GM19238 (cell line): ENCODE data around the gene BAIAP3.

Experiments used
- DNase-seq: peaks from one replicate; pipeline ENCODE4 v3.0.0; 2011; ENCODE audit warnings: low spot score; ENCODE audit not compliant: insufficient read length

The BAIAP3 gene

DNA sequence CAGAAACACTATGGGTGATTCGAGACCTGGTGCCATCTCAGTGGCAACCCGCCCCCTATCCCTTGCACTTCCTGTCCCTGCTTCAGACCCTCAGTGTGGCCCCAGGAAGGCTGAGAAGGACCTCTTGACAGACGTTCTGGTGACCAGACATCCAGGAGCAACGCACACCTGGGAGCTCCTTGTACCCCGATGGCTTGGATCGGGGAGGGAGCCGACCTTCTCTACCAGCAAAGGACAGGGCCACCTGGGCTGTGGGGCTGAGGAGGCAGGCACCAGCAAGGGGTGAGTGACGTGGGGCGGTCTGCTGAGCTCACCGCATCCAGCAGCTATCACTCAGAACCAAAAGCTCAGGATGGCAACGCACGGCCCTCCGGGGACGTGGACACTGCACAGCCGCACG, 53.9 kb downstream of the BAIAP3 start:
- no peak for DNase-seq

DNA sequence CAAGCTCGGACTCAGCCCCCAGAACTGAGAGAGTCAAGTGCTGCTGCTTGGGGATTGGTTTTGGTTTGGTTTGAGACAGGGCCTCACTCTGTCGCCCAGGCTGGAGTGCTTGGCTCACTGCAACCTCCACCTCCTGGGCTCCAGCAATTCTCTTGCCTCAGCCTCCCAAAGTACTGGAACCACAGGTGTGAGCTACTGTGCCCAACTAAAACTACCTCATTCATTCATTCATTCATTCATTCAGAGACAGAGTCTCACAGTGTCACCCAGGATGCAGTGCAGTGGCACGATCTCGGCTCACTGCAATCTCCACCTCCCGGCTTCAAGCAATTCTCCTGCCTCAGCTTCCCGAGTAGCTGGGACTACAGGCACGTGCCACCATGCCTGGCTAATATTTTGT, 56.3 kb downstream of the BAIAP3 start:
- no peak for DNase-seq

DNA sequence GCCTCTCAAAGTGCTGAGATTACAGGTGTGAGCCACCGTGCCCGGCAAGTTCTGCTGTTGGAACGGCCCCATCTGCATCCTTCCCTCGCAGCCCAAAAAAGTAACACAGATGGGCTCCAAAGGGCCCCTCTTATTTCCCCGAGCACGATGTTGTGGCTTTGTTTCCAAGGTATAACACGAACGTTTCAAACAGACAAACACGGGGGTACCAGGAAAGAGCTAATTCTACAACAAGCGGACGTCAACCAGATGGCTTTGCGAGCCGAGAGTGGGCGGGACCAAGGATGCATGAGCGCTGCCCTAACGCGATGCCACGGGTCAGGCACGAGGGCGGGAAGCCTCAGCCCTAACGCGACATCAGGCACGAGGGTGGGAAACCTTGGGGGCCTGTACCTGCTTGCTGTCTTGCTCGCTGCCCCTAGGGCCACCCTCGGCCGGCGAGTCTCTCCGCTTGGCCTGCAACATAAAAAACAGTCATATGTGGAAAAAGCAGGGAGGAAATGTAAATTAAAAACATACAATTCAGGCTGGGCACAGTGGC, 56.9 kb downstream of the BAIAP3 start:
- no peak for DNase-seq

DNA sequence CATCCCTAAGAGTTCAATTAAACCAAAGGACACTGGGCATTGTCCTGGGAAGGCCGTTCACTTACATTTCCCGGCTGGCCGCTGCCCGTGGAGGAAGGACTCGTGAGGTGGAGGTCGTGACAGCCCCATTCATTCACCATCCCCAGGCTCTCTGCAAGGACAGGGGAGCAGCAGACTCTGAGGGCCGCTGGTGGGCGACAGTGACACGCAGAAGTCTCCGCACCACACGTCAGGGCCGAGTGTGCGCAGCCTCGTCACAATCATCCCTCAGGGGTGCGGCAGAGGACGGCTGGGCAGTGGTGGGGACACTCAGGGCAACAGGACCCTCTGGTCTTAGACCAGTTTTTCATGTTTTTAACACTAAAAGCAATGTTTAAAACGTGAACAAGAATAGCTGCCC, 59.4 kb downstream of the BAIAP3 start:
- no peak for DNase-seq

DNA sequence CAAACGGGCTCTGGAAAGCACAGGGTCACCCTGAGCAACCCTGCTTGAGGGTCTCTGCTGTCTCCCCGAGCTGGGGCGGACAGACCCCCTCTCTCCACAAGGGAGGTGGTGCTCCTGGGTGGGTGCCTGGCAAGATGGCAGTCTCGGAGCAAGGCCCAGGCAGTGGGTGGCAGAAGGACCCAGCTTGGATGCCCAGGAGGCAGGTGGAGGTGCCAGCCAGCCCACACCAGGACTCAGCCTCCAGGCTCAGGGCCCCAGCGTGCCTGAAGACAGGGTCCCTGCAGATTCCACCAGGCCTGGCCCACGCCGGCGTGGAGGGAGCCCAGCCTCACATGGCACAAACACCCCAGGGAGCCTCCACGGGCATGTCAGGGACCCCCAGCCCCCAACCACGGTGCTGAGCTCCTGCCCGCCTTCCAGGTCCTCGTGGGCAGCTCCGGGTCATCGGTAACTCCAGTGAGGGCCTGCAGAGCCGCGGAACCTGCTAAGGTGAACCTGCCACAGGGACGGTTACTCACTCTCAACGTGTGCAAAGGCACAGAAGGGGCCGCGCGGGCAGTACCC, 60.2 kb downstream of the BAIAP3 start:
- no peak for DNase-seq

DNA sequence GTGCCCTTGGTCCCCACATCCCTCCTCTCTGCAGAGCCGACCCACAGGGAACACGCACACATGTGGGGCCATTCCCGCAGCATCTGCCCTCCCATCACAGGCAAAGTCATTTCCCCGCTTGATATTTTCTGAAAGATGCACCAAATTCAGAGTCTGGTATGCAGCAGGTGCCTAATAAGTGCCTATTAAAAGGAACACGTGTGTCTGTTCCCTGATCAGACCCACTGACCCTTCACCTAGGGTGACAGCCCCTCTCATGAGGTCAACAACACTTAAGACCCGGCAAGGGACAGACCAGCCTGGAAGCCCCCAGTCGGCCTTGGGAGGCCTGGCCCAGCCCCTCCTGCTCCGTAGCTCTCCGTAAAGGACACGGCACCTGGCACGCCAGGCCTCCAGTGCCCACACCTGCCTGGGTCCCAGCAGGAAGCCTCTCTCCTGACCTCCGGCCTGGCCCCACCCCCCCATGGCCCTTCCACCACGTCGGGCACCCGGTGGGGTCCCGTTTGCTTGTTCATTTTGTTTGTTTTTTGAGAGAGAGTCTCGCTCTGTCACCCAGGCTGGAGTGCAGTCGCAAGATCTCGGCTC, 61.0 kb downstream of the BAIAP3 start:
- no peak for DNase-seq

DNA sequence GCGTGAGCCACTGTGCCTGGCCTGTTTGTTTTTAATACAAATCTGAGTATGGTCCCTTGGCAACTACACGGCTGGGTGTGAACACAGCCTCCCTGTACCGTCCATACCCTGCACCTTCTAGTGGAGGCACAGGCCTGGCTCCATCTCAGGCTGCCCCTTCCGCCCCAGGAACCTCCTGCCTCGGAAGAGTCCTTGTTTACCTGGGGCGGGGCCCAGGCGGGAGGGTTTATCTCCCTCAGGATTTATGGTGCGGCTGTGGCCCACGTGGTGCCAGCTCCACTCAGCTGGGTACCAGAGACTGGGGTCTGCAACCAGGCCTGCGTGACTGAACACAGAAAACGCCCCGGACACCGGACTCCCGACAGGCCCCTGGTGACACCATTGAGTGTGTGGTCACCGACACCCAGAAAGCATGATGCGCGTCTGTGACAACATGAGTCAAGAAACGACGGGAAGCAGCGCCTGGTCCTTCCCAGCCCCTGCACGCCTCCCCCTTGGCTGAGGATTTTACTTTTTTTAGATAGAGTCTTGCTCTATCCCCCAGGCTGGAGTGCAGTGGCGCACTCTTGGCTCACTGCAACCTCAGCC, 62.1 kb downstream of the BAIAP3 start:
- no peak for DNase-seq

DNA sequence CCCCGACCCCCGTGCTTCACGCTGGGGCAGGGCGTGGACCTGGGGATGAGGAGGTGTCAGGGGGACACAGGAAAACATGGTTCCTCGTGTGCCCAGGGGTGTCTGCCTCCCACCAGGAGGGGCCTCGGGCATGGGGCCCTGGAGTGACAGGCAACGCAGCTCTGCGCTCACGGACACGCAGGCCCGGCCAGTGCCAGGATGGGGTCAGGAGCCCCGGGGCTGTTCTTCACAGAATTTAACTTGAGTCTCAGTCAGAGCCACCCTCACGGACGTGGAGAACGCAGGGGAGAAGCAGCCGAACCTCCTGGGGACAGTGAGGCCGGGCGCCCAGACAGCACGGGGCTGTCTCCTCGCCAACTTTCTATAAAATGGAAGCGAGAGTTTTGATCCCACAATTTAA, 64.3 kb downstream of the BAIAP3 start:
- no peak for DNase-seq

DNA sequence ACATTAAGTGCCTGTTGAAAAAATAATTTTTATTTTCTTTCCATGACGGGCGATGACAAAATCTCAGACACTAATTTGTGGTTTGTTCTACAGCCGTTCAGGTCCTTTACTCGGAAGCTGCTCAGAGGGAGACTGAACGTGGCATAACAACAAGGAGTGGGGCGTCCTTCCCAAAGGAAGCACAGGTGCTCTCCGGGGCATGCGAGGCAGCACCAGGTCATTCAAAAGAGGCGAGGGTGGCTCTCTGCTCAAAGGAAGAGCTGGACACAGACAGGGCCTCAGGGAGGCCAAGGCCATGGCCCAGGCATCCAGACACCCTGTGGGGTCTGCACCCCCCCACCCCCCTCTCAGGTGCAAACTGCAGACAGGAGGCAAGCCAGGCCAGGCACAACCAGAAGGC, 64.9 kb downstream of the BAIAP3 start:
- DNase-seq: no peak
